ENCODE data around the gene HDGFL3.

HDGFL3 gene

DNA sequence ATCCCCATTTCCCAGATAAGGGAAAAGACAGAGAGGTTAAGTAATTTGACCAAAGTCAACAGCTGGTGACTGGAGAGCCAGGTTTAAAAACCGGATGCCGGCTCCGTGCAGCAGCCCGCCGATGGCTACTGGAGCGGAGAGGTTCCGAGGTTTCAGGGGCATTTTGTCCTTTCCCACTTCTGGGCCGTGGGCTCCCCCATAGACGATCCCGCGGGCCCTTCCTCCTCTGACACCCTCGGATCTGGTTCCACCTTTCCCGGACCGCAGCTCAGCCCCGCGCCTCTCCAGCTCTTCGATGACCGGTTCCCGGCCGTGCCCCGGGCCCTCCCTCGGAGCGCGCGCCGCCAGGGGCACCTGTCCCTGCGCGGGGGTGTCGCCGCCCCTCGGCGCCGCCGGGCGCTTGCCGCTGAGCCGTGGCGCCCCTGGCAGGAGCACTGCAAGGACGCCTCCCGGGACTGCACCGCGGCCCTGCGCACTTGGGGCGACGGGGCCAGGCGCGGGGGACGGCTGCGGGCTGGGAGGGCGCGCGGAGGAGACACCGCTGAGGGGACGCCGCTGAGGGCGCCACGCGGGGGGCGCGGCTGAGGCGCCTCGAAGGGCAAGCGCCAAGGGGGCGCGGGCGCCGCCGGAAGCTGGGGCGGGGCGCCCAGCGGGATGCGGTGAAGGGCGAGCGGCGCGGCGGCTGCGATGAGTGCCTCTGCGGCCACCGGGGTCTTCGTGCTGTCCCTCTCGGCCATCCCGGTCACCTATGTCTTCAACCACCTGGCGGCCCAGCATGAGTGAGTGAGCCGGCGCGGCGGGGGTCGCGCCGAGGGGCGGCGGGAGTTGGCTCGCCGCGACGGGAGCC lies 100.4 kb downstream of the HDGFL3 start, which contains the start of gene TM6SF1:
TSS of gene TM6SF1 (plus strand) at position 652 of the 847 bp plus-strand sequence. CDS start at position 688, 36 bp downstream.
- TF ChIP-seq, protein P1, sequence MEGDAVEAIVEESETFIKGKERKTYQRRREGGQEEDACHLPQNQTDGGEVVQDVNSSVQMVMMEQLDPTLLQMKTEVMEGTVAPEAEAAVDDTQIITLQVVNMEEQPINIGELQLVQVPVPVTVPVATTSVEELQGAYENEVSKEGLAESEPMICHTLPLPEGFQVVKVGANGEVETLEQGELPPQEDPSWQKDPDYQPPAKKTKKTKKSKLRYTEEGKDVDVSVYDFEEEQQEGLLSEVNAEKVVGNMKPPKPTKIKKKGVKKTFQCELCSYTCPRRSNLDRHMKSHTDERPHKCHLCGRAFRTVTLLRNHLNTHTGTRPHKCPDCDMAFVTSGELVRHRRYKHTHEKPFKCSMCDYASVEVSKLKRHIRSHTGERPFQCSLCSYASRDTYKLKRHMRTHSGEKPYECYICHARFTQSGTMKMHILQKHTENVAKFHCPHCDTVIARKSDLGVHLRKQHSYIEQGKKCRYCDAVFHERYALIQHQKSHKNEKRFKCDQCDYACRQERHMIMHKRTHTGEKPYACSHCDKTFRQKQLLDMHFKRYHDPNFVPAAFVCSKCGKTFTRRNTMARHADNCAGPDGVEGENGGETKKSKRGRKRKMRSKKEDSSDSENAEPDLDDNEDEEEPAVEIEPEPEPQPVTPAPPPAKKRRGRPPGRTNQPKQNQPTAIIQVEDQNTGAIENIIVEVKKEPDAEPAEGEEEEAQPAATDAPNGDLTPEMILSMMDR (IDR thresholded peaks at IDR 0.05), result no peak

DNA sequence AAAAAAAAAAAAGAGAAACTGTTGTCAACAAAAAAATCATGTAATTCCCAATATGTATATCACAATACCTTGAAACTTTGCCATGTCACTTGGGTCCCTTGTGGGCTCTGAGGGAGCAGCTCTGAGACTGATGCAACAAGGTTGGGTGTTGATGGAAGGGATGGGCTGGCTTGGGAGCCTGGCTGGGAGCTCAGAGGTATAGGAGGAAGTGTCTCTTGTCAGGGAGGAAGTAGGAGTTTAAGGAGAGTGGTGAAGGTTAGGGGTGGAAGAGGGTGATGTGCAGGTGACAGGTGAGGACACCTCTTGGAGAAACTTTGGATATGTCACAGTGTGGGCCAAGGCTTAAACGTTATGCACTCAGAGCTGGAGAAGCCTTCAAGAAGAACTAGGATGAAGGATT lies 102.2 kb downstream of the HDGFL3 start:
- TF ChIP-seq, protein P1 (IDR thresholded peaks at IDR 0.05), result no peak

DNA sequence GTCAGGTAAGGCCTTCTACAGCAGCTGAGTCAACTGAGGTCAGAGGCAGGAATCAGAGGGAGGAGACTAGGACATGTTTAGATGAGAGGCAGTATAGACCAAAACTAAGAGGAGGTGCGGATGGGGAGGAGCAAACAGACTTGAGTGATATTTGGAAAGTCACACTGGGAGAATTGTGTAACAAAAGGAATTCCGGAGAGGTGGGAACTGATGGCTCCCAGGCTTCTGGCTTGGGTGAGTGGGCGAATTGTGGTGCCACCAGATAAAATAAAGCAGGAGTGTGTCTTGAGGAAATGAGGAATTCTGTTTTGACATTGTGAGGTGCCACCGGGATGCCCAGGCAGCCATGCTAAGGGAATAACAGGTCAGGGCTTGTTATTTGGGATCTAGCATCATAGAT lies 103.5 kb downstream of the HDGFL3 start:
- TF ChIP-seq, protein P1 (IDR thresholded peaks at IDR 0.05), result no peak

DNA sequence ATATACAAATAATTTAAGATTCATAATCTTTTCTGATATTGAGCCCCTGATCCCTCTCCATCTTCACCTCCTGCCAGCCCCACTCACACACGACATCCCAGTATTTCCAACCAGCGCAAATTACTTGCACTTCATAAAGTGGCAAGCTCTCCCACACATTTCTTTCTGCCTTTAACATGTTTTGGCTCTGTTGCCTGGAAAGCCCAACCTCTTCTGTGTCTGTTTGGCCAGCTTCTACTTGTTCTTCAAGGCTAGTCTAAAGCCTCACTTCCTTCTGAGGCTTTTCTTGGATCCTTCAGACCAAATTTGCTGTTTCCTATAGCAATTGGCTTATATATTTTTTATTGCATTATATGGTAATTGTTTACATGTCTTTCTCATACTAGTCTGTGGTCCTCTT lies 105.3 kb downstream of the HDGFL3 start:
- TF ChIP-seq, protein P1 (IDR thresholded peaks at IDR 0.05), result no peak

DNA sequence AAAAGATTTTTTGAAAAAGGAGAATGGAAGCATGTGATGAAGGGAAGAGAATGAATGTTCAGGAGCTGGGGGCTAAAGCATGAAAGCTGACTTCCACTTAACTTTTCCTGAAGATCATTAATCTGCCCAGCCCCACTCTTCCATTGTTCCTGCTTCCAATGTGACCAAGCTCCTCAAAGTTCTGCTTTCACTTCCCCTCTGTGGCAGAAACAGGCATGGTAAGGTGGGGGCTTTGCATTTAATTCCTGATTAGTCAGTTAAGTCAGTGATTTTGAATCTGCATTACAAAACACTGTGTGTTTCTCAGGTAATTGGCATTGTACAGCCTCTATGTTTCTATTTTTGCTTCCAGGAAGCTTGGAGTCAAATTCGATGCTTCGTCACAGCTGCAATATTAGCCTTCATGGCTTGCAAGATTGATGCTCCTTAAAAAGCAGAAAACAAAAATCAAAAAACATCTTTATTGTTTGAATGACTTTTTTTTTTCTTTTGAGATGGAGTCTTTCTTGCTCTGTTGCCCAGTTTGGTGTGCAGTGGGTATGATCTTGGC lies 107.5 kb downstream of the HDGFL3 start:
- TF ChIP-seq, protein P1 (IDR thresholded peaks at IDR 0.05), result no peak

DNA sequence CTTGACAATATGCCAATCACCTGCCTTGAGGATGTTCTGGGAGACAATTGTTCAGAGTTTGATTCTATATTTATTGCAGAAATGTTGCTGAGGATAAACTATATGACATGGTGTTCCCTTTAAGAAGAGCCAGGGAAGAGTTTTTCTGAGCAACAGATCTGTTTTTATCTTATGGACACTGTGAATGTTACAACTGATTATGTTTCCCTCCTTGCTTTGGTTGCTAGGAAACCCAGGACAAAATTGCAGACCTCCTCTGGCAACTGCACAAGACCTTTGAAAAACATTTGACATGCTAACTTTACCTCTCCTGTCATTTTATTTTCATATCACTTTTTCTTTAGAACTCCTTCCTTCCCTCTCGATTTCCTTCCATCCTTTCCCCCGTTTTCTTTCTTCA lies 108.3 kb downstream of the HDGFL3 start:
- TF ChIP-seq, protein P1 (IDR thresholded peaks at IDR 0.05), result no peak

DNA sequence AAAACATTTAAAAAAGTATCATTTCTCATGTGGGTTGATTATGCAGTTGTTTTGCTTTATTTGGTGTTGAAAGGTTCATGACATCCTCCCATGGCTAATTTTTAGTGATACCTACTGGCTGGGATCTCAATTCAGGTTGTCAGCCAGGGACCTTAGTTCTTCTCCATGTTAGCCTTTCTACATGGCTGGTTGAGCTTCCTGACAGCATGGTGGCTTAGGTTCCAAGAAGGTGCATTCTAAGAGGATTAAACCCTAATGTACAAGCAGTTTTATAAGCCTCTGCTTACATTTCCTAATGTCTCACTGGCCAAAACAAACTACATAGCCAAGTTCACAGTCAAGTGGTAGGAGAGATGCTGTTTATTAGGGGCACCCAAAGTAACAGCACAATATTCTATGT lies 109.5 kb downstream of the HDGFL3 start:
- TF ChIP-seq, protein P1 (IDR thresholded peaks at IDR 0.05), result no peak

Data from LNCAP (cell line).